ENCODE data around the gene GRHL3. TPM values are rescaled to one million over a fixed set of nuclear protein-coding genes. Genes with fewer than 3 reads are reported as not detected.

The GRHL3 gene
- total RNA-seq, 1 donor from 2014 or later = 0.78 TPM

GRCh38 chr1:24390924-24391782 lies 72.0 kb downstream of the GRHL3 start:
- POLR2A ChIA-PET = interaction anchor here (0.5 to 4.0 kb wide), 12 partner anchors 18 to 668 kb away, joined by 3 to 50 read pairs (median 8); no protein-coding TSS in a partner anchor
- intact Hi-C loops (cut with micrococcal nuclease) = loop anchor here (1.0 to 10.0 kb wide), 6 partner anchors 69 to 436 kb away; partner anchors contain the start of genes IFNLR1 and PNRC2
- Mint-ChIP-seq H3K4me3 (peak overlapping the region; percentile 82), H3K27me3 (no peaks in the 10 kb centered on the region), H3K9me3 (no peaks in the 10 kb centered on the region), H3K36me3 (ENCODE audit: low read depth) (peaks cover 6% of the 10 kb centered on the region), H3K4me1 (peaks cover 48% of the 10 kb centered on the region), H3K27ac (peak overlapping the region; percentile 96)
- DNase-seq (peak; percentile 55), ATAC-seq (ENCODE audit: low read depth) (peak; percentile 75)
- peak; percentile 96 for TF ChIP-seq CTCF (IDR thresholded peaks at IDR 0.05)
- CTCF ChIA-PET = interaction anchor here (0.6 to 6.7 kb wide), 38 partner anchors 9 to 578 kb away, joined by 3 to 388 read pairs (median 5); partner anchors contain the start of genes GRHL3, IFNLR1, NIPAL3 and STPG1

GRCh38 chr1:24391882-24392603 lies 72.9 kb downstream of the GRHL3 start:
- ChIA-PET CTCF (interaction anchor here (0.6 to 6.7 kb wide), 40 partner anchors 8 to 620 kb away, joined by 3 to 388 read pairs (median 5); partner anchors contain the start of genes GRHL3, IFNLR1, NIPAL3 and STPG1), POLR2A (interaction anchor here (0.5 to 4.0 kb wide), 21 partner anchors 22 to 669 kb away, joined by 3 to 50 read pairs (median 5); partner anchors contain the start of genes IFNLR1, NIPAL3 and STPG1)
- TF ChIP-seq CTCF (IDR thresholded peaks at IDR 0.05) = no peak
- Mint-ChIP-seq H3K36me3 (ENCODE audit: low read depth) (peaks cover 6% of the 10 kb centered on the region), H3K9me3 (no peaks in the 10 kb centered on the region), H3K4me1 (peaks cover 43% of the 10 kb centered on the region), H3K4me3 (peak overlapping the region; percentile 82), H3K27ac (peak overlapping the region; percentile 96), H3K27me3 (no peaks in the 10 kb centered on the region)
- DNase-seq = peak; percentile 56
- ATAC-seq (ENCODE audit: low read depth) = peak; percentile 77
- intact Hi-C loops (cut with micrococcal nuclease) = loop anchor here (1.0 to 10.0 kb wide), 9 partner anchors 23 to 437 kb away; partner anchors contain the start of genes IFNLR1, NIPAL3 and PNRC2

- Mint-ChIP-seq H3K27me3 (no peaks in the 10 kb centered on the region), H3K4me1 (peaks cover 43% of the 10 kb centered on the region), H3K27ac (peak overlapping the region; percentile 96), H3K9me3 (no peaks in the 10 kb centered on the region), H3K36me3 (ENCODE audit: low read depth) (peaks cover 6% of the 10 kb centered on the region), H3K4me3 (peak overlapping the region; percentile 82)
- ATAC-seq (ENCODE audit: low read depth) = peak; percentile 7
- ChIA-PET CTCF (interaction anchor here (0.8 to 6.7 kb wide), 26 partner anchors 10 to 620 kb away, joined by 3 to 388 read pairs (median 7); partner anchors contain the start of genes IFNLR1, NIPAL3 and STPG1), POLR2A (interaction anchor here (0.6 to 4.0 kb wide), 15 partner anchors 21 to 637 kb away, joined by 3 to 50 read pairs (median 4); partner anchors contain the start of genes IFNLR1, NIPAL3 and STPG1)
- intact Hi-C loops (cut with micrococcal nuclease) = loop anchor here (1.0 to 10.0 kb wide), 6 partner anchors 23 to 438 kb away; partner anchors contain the start of genes NIPAL3 and PNRC2
- DNase-seq = no peak
- no peak for TF ChIP-seq CTCF (IDR thresholded peaks at IDR 0.05)
Measured at GRCh38 chr1:24392604-24392946, 73.4 kb downstream of the GRHL3 start.

- peak; percentile 31 for ATAC-seq (ENCODE audit: low read depth)
Measured at GRCh38 chr1:24392982-24393650, 74.0 kb downstream of the GRHL3 start.

More at GRCh38 chr1:24392982-24393650, 74.0 kb downstream of the GRHL3 start:
- ChIA-PET POLR2A (interaction anchor here (0.5 to 4.0 kb wide), 16 partner anchors 21 to 670 kb away, joined by 3 to 50 read pairs (median 4); partner anchors contain the start of genes IFNLR1, NIPAL3, SRSF10 and STPG1), CTCF (interaction anchor here (0.7 to 6.7 kb wide), 25 partner anchors 11 to 621 kb away, joined by 3 to 388 read pairs (median 7); partner anchors contain the start of genes IFNLR1, NIPAL3 and STPG1)
- H3K36me3 Mint-ChIP-seq (ENCODE audit: low read depth) = peaks cover 6% of the 10 kb centered on the region
- H3K27ac Mint-ChIP-seq = peak overlapping the region; percentile 96
- no peak for DNase-seq
- peak overlapping the region; percentile 24 for H3K4me3 Mint-ChIP-seq
- no peaks in the 10 kb centered on the region for H3K27me3 Mint-ChIP-seq
- H3K4me1 Mint-ChIP-seq = peaks cover 43% of the 10 kb centered on the region
- intact Hi-C loops (cut with micrococcal nuclease) = loop anchor here (1.0 to 10.0 kb wide), 6 partner anchors 22 to 438 kb away; partner anchors contain the start of genes NIPAL3 and PNRC2
- no peak for TF ChIP-seq CTCF (IDR thresholded peaks at IDR 0.05)
- no peaks in the 10 kb centered on the region for H3K9me3 Mint-ChIP-seq

All from activated B cell treated with CpG ODN at 0.5 μM for 24 hours (primary cell).